KBM-7 (cell line): ENCODE data around the gene FSTL4.

Source experiments
- DNase-seq: peaks from one replicate; pipeline ENCODE4 v3.0.0-alpha.2; 2015
- in situ Hi-C: fragments of 300-500 bp; cut with MboI; formaldehyde crosslinking; loops from 2 replicates; pipeline ENCODE4 v1.14.3; 2020; ENCODE audit warnings: low sequenced_read_pairs, low pct_unique_long_range_greater_than_20kb, mixed read lengths

Gene FSTL4

GRCh38 chr5:133385346-133385745, 227.0 kb downstream of the FSTL4 start:
- DNase-seq = no peak
- in situ Hi-C loops = no loop called here

GRCh38 chr5:133384903-133385302, 227.4 kb downstream of the FSTL4 start:
- DNase-seq = no peak
- in situ Hi-C loops = no loop called here

- in situ Hi-C loops = no loop called here
- no peak for DNase-seq
Measured at GRCh38 chr5:133384120-133384855, 228.1 kb downstream of the FSTL4 start.

DNA sequence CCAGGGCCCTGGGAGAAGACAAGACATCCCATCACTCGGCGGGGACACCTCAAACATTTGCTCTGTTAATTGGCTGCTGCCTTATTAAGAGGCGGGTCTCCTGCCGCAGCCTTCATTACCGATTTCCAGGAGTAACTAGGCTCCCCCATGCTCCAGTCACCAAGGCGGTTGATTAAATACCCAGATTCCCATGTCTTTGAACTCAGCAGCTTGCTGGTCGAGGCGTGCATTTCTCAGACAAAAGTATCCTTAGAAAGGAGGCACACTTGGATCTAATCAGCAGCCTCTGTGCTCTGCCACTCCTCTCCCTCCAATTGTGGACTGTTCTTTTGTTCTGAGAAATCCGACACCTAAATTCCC, 228.8 kb downstream of the FSTL4 start:
- in situ Hi-C loops = no loop called here

DNA sequence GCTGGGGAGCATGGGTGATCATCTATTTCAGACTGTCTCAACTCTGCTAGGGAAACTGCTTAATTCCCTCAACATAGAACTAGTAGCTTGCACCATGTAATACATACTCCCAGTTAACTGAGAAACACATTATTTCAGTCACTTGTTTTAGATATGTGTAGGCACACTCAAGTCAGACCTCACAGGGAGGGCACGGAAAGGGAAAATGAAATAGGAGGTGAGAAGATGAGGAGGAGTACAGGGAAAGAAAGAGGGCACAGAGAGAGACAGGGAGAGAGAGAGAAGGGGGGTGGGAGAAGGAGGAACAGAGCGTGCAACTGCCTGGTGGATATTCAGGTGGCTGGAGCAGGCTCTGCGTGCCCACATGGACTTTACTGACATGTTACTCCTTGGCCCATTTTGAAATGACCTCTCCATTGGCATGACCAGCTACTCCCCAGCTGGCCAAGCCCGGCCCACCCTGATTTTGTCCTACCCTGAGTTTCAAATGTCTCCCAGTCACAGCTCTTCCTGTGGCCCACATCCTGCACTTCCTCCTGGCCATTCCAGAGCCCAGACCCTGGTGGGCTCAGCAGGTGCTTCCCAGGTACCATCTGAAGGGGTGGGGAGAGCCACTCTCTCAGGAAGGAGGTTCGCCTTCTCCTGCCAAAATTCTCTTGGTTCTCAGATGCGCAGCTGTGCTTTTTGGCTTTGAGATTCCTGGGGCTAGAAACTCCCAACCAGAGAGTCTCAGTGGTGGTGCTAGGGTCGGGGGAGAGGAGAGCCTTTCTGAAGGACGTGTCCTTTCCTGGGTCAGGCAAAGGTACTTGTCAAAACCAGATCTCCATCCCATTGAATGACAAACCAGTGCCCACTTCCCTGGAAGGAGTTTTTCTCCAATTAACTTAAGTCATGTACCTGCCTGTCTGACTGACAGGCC, 229.4 kb downstream of the FSTL4 start:
- DNase-seq = no peak
- in situ Hi-C loops = no loop called here

More for the DNA sequence above, 228.8 kb downstream of the FSTL4 start:
- DNase-seq = no peak

DNA sequence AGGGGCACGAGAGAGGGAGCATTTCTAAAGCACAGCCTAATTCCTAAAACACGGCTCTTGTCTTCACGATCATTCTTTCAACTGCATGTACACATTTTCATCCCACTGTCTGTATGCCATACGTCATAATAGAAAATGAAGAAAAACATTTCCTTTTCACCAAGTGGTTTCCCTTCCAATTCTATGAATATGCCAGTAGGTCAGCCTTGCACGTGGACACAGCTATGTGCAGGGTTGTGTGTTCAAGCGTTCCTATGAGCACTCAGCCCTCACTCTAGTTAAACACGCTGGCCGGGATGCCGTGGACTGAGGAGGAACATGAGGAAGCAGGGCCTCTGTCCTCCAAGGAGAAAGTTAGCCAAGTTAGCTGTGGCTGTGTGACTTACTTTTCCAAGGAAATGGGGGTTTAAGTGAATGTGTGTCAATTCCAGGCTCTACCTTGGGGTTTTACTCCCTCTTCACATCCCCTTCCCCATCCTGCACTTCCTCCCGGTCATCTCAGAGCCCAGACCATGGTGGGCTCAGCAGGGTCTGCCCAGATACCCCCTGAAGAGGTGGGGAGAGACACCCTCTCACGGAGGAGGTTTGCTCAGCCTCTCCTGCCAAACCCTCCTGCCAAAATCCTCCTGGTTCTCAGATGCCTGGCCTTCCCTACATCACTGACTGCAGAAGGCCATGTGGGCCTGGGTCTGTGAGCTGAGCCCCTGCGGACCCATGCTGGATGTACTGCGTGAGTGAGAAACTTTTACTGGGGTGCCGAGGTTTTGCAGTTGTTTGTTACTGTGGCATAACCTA, 230.6 kb downstream of the FSTL4 start:
- in situ Hi-C loops = no loop called here
- DNase-seq = no peak

- no peak for DNase-seq
- in situ Hi-C loops = no loop called here
Measured at GRCh38 chr5:133381041-133381440, 231.3 kb downstream of the FSTL4 start.

DNA sequence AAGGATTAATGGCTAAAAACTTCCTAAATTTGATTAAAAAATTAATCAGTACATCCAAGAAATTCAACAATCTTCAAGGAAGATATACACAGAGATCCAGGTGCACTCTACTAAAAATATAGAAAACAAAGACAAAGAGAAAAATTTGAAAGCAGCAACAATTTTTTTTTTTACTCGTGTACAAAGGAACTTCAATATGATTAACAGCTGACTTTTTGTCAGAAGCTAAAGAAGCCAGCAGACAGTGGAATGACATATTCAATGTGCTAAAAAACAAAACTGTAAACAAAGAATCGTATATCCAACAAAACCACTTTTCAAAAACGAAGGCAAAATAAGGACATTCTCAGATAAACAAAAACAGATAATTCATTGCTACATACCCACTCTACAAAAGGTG, 234.6 kb downstream of the FSTL4 start:
- DNase-seq = no peak
- in situ Hi-C loops = no loop called here

DNA sequence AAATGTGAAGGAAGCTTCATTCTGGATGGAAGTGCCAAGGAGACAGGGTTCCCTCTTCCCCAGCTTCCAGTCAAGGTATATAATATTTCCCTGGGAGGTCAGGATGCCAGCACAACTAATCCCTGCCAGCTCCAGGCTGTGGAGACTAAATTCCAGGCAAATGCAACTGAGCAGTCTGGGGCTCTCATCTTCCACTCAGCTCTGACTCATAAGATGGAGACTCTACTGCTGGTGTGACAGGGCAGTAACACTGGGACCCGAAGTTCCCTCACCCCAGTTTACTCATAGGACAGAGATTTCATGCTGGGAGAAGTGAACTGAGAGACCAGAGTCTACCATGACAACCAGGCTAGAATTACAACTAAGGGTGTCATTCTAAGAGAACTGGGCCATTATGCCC, 235.4 kb downstream of the FSTL4 start:
- no peak for DNase-seq
- in situ Hi-C loops = no loop called here

DNA sequence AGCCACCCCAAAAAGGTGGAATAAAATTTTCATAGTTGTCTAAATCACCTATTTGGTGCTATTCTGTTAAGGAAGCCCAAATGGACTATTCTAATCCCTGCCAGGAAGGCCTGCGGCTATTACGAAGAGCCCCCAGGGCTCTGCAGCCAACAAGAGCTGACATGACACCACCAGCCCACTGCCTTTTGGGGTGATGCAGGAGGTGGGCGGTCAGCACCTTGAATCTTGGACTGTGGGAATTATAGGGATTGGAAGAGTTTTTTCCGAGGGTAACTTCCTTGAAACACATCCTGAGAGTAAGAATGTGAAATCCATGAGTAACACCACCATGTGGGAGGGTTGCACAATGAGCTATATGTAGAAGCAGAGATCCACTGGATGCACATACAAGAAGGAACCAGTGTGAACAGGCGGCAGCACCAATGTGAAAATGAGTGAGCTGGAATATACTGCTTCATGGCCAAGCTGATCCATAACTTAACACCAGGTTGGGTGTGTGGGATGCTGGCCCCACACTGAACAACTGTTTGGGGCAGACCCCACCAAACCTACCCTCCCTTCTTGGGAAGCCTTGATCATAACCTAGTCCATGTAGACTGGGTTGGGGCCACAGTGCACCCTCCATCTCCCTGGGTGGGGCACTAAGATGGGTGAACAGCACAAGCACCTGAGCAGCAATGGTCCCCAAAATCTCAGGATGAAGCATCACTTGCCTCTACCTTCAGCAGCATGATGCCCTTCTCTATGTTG, 239.0 kb downstream of the FSTL4 start:
- DNase-seq = no peak
- in situ Hi-C loops = no loop called here

DNA sequence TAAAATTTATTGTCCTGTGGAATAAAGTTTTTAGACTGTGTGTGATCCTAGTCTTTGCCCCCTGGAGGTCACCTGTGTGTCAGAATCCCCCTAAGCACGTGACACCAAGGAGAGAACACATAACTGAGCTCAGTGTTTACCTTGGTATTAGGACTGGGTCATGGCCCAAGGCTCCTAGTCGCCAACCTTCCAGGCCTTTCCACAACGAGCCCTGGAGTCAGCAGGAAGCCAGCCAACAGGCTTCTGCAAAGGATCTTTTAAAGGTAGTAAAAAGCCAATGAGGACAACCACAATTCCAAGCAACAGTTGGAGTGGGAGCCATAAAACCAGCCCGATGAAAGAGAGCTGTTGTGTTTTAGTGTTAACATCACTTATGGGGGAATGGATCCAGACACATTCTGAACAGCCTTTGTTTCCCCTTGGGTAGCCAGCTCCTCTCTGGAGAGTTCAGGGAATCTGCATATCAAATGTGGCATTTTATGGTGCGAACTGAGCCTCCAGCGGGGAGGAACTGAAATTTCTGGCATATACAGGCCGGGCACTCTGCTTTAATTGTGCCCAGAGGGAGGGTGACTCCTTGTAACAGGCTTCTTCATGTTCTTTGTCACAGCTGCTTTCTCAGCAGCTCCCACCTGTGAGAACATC, 239.9 kb downstream of the FSTL4 start:
- no peak for DNase-seq
- in situ Hi-C loops = no loop called here

DNA sequence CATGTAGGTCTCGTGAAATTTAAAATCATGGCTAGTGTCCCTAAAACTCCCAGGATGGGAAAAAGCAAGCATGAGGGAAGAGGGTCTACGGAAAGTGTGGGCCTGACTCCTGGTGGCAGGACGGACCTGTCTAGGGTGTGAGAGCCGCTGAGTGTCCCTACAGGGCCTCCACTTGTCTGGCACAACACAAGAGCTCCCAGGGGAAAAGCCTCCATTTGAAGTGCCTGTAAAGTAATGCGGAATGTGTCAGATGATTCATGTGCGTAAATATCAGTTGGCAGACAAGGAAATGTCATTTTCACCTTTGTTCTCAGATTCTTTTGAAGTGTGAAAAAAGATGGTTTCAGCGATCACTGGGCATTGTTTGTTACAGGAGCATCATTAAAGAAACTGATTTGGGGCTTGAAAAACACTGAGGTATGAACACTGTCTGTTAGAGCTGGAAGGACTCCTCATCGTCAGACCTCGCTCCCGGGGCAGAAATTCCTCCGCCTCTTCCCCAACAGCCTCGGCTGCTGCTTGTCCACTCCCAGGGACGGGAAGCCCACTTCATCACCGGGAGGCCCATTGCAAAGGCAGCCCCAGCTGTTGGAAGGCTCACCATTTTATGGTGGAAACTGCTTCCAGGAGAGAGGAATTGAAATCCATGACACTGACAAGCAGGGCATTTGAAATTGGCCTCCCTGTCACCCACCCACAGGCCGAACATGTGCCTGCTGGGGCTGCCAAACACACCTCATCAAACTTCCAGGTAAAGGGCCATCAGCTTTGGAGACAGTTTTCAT, 240.8 kb downstream of the FSTL4 start:
- in situ Hi-C loops = no loop called here
- DNase-seq = no peak

GRCh38 chr5:133370904-133371303, 241.4 kb downstream of the FSTL4 start:
- DNase-seq = no peak

DNA sequence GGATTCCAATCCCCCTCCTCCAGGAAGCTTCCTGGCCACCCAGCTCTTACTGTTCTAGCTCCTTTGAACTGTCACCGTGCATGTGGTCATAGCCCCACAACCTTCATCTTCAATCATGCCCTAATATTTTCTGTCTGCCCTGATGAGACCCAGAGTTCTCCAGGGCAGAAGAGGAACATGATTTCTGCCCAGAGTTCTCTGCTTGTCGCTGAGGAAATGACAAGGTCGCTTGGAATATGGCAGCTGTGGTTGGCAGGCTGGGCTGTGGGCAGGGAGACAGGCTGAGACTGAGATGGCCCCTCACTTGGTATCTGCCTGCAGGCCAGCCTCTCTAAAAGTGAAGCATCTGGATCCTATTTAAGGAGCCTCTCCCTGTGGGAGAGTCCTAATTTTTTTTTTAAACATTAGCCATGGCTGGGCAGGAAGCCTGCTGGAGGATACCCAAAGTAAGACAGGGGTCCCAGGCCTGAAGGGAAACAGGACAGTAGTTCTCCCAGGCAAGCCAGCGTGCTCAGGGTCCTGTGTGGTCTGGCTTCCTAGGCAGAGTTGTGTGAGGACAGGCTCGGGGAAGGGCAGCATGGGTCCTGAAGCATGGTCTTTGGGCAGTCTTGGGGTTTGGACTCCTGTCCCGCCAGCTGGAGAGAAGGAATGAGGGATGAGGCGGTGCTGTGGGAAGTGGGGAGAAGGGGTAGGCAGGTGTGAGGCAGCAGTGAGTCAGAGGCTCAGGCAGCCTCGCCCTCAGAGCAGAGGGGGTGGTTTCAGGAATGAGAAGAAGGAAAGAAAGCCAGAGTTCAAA, 242.1 kb downstream of the FSTL4 start:
- no peak for DNase-seq
- in situ Hi-C loops = no loop called here

More at GRCh38 chr5:133370904-133371303, 241.4 kb downstream of the FSTL4 start:
- in situ Hi-C loops = no loop called here

DNA sequence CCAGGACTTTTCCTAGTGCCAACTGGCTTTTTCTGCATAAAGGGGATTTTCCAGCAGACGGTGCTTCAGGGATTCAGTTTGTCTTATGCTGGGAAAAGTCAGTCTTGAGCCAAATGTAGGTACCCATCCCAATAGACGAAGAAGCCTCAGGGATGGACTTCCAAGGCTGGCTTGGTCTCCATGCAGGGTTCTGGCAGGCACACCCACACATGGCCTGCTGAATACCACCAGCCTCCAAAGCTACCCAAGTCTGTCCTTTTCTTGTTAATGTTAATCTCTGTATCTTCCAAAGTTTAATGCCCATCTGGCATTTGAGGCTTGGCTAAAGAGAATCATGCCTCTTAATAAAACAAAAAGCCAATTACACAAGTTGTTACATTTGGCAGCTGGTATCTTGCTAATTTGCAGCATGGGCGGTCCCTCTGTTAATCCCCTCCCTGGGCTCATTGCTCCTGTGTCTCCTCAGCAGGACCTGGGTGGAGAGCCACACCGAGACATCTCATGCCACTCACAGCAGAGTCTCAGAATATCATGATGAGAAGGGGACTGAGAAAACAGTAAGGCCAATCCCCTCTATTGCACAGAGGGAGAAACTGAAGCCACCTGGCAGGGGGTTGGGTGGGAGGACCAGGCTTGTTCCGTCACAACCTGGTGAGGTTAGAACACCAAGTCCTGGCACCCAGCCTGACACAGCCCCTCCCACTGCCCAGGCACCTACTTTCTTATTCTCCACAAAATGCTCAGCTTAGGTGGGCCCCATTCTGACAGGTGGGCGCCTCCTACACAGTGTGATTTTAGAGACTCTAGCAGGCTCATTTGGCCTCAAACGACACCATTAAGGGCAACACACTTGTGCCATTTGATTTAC, 243.2 kb downstream of the FSTL4 start:
- in situ Hi-C loops = no loop called here
- DNase-seq = no peak

GRCh38 chr5:133367984-133368383, 244.4 kb downstream of the FSTL4 start:
- no peak for DNase-seq
- in situ Hi-C loops = no loop called here
